IPS-18c (cell line): ENCODE results near the gene CRY2.
A peak's percentile ranks its signal among the peaks of the same experiment; 100 is the strongest.
"Not testable (repeated sequence)": the region's sequence is repeated elsewhere in the genome, so short reads cannot be mapped to it uniquely, and the experiment has no call there.

ENCODE experiments used
- H3K4me3 ChIP-seq: 2 replicates; pipeline ENCODE4 v1.7.0; 2013; ENCODE audit warnings: low read depth, mild to moderate bottlenecking, low read length, moderate library complexity; ENCODE audit not compliant: insufficient read depth
- H3K9me3 ChIP-seq: one replicate; pipeline ENCODE4 v1.6.1; 2013; ENCODE audit warnings: mild to moderate bottlenecking, low read length, moderate library complexity; ENCODE audit not compliant: control insufficient read depth, insufficient read depth

The CRY2 gene

GRCh38 chr11:45846974-45847910, at the start of gene CRY2:
Gene CRY2, plus strand, starts transcription at chr11:45847475. Its CDS starts 16 bp downstream, at chr11:45847491.
- Histone ChIP-seq H3K4me3 (peak within 1 kb of the TSS; percentile 92), H3K9me3 (no peaks in the 10 kb centered on the region)

- Histone ChIP-seq H3K4me3 (no peak overlapping the region), H3K9me3 (no peaks in the 10 kb centered on the region)
These were observed 48.4 kb upstream of the CRY2 start for GRCh38 chr11:45798793-45799441.

- Histone ChIP-seq H3K4me3 (no peak overlapping the region), H3K9me3 (no peaks in the 10 kb centered on the region)
These were observed 47.7 kb upstream of the CRY2 start for GRCh38 chr11:45799562-45799961.

GRCh38 chr11:45800261-45800660, 47.0 kb upstream of the CRY2 start:
- H3K4me3 ChIP-seq: no peak overlapping the region
- H3K9me3 ChIP-seq: no peaks in the 10 kb centered on the region

- H3K9me3 ChIP-seq: no peaks in the 10 kb centered on the region
- H3K4me3 ChIP-seq: no peak overlapping the region
These were observed 45.5 kb upstream of the CRY2 start for GRCh38 chr11:45801723-45802315.

- H3K9me3 ChIP-seq: no peaks in the 10 kb centered on the region
- no peak overlapping the region for H3K4me3 ChIP-seq
These were observed 44.6 kb upstream of the CRY2 start for GRCh38 chr11:45802531-45803317.

GRCh38 chr11:45803971-45804760, 43.1 kb upstream of the CRY2 start:
- peak overlapping the region; percentile 85 for H3K4me3 ChIP-seq
- H3K9me3 ChIP-seq: no peaks in the 10 kb centered on the region

GRCh38 chr11:45804761-45805304, 42.4 kb upstream of the CRY2 start, which contains the start of gene SLC35C1:
Gene SLC35C1, plus strand, starts transcription at chr11:45805149. Its CDS starts 653 bp downstream, at chr11:45805802.
- Histone ChIP-seq H3K4me3 (peak within 1 kb of the TSS; percentile 85), H3K9me3 (no peaks in the 10 kb centered on the region)

GRCh38 chr11:45805305-45806071, 41.8 kb upstream of the CRY2 start:
- Histone ChIP-seq H3K4me3 (peak overlapping the region; percentile 85), H3K9me3 (no peaks in the 10 kb centered on the region)

GRCh38 chr11:45806072-45806933, 41.0 kb upstream of the CRY2 start:
- Histone ChIP-seq H3K9me3 (no peaks in the 10 kb centered on the region), H3K4me3 (peak overlapping the region; percentile 85; the same call in 1 of the 2 replicates)

GRCh38 chr11:45806937-45807791, 40.1 kb upstream of the CRY2 start:
- Histone ChIP-seq H3K9me3 (no peaks in the 10 kb centered on the region), H3K4me3 (no peak overlapping the region)

GRCh38 chr11:45807792-45808238, 39.5 kb upstream of the CRY2 start:
- Histone ChIP-seq H3K4me3 (no peak overlapping the region), H3K9me3 (no peaks in the 10 kb centered on the region)

GRCh38 chr11:45808427-45808826, 38.8 kb upstream of the CRY2 start:
- H3K4me3 ChIP-seq, H3K9me3 ChIP-seq: not testable (repeated sequence)
